GM12878 (cell line): ENCODE data around the gene SETD7. TPM values are rescaled to one million over a fixed set of nuclear protein-coding genes. Genes with fewer than 3 reads are reported as not detected.

Experiments used
- ATAC-seq: fragments of 200-7000 bp; cut with Tn5 transposase; 3 replicates; pipeline ENCODE4 v1.9.1; 2020; ENCODE audit warnings: mild to moderate bottlenecking, moderate library complexity
- BruUV-seq: library from RNA; stranded (reverse); fragments of 400-500 nt; replicated peaks from 2 replicates; lab custom pipeline; 2021; lab: Mats Ljungman, UMichigan
- CTCF ChIA-PET: fragments of 300-600 bp; sonication (Branson Sonifier 250); formaldehyde crosslinking; extraction: SDS; loops from one replicate; lab custom pipeline; 2021; ENCODE audit warnings: inconsistent platforms; lab: Yijun Ruan, JAX
- POLR2A ChIA-PET: fragments of 350-600 bp; formaldehyde crosslinking; extraction: SDS; loops from one replicate; lab custom pipeline; 2021; ENCODE audit warnings: inconsistent platforms; lab: Charles Lee
- RAD21 ChIA-PET: fragments of 300-600 bp; sonication (Branson Sonifier 250); formaldehyde crosslinking; loops from one replicate; lab custom pipeline; 2023; ENCODE audit warnings: antibody characterized with exemption; ENCODE audit not compliant: unreplicated experiment; lab: Charles Lee
- SMC1A ChIA-PET: fragments of 300-600 bp; sonication (Branson Sonifier 250); formaldehyde crosslinking; loops from one replicate; lab custom pipeline; 2023; ENCODE audit not compliant: unreplicated experiment, uncharacterized antibody; lab: Charles Lee
- DNase-seq: peaks from one replicate; pipeline ENCODE4 v3.0.0-alpha.2; 2011; ENCODE audit warnings: low read depth, low spot score
- FAIRE-seq: peaks from 3 replicates; lab custom pipeline; 2011; peaks lifted over from hg19 to GRCh38; lab: Jason Lieb, UNC
- H2AFZ ChIP-seq: 2 replicates; pipeline ENCODE4 v1.6.0; 2011; ENCODE audit warnings: low read depth, low read length, control low read depth; ENCODE audit not compliant: control insufficient read depth
- H3K27ac ChIP-seq: 2 replicates; pipeline ENCODE4 v1.5.1; 2011; ENCODE audit warnings: control low read depth; ENCODE audit not compliant: control insufficient read depth, insufficient read depth
- H3K27me3 ChIP-seq, 2 experiments: replicated peaks in 1 of 2; 2 replicates each; pipeline versions ENCODE4 v1.6.0 to v1.6.1; 2011; ENCODE audit warnings: low read length in 1 of 2; ENCODE audit not compliant: control insufficient read depth in 2 of 2, insufficient read depth in 2 of 2
- H3K36me3 ChIP-seq, 2 experiments: 2 replicates each; pipeline ENCODE4 v1.5.1; 2011; ENCODE audit warnings: low read length in 1 of 2; ENCODE audit not compliant: control insufficient read depth in 2 of 2, insufficient read depth in 2 of 2
- H3K4me1 ChIP-seq: 2 replicates; pipeline ENCODE4 v1.6.1; 2011; ENCODE audit warnings: mild to moderate bottlenecking, low read length, moderate library complexity, mixed read lengths; ENCODE audit not compliant: control insufficient read depth, insufficient read depth
- H3K4me2 ChIP-seq: 2 replicates; pipeline ENCODE4 v1.6.0; 2011; ENCODE audit warnings: control low read depth; ENCODE audit not compliant: control insufficient read depth, insufficient read depth
- H3K4me3 ChIP-seq: fragments of 200-600 bp; sonication (generic); 2 replicates; pipeline ENCODE4 v1.5.1; 2016
- H3K79me2 ChIP-seq: 2 replicates; pipeline ENCODE4 v1.6.0; 2011; ENCODE audit warnings: low read length; ENCODE audit not compliant: control insufficient read depth, insufficient read depth
- H3K9ac ChIP-seq: 2 replicates; pipeline ENCODE4 v1.8.0; 2011; ENCODE audit warnings: low read length, control low read depth, mixed read lengths; ENCODE audit not compliant: control insufficient read depth, insufficient read depth
- H3K9me3 ChIP-seq: replicated peaks from 3 replicates; pipeline ENCODE4 v1.5.1; 2011; ENCODE audit warnings: mild to moderate bottlenecking, low read length; ENCODE audit not compliant: control insufficient read depth, insufficient read depth
- H4K20me1 ChIP-seq: 2 replicates; pipeline ENCODE4 v1.6.0; 2011; ENCODE audit not compliant: control insufficient read depth, insufficient read depth
- EED ChIP-seq: sonication (generic); IDR thresholded peaks from 2 replicates; pipeline ENCODE4 v1.6.1; 2016; ENCODE audit warnings: antibody characterized with exemption, low read depth
- EGR1 ChIP-seq, 2 experiments: IDR thresholded peaks; 1 replicate in 1 of 2; 2 replicates in 1 of 2; pipeline ENCODE4 v1.6.1; 2011 to 2012; ENCODE audit warnings: low read depth in 2 of 2, low read length in 2 of 2, borderline replicate concordance in 1 of 2, mild to moderate bottlenecking in 1 of 2, moderate library complexity in 1 of 2
- FOS ChIP-seq: IDR thresholded peaks from 3 replicates; pipeline ENCODE4 v1.6.1; 2011; ENCODE audit warnings: borderline replicate concordance; ENCODE audit not compliant: insufficient read length; ENCODE audit errors: extremely low read depth
- FOXK2 ChIP-seq: fragments of 450-650 bp; IDR thresholded peaks from 2 replicates; pipeline ENCODE4 v1.6.1; 2017; ENCODE audit warnings: mild to moderate bottlenecking, moderate library complexity
- IKZF2 ChIP-seq, 2 experiments: fragments of 450-650 bp; IDR thresholded peaks; 2 replicates each; pipeline ENCODE4 v1.6.1; 2017; ENCODE audit warnings: mild to moderate bottlenecking in 2 of 2, moderate library complexity in 2 of 2
- JUNB ChIP-seq: IDR thresholded peaks from 2 replicates; pipeline ENCODE4 v1.6.1; 2016; ENCODE audit warnings: antibody characterized with exemption, mild to moderate bottlenecking
- KDM1A ChIP-seq: fragments of 200-600 bp; sonication (generic); IDR thresholded peaks from 2 replicates; pipeline ENCODE4 v1.6.1; 2016; ENCODE audit warnings: borderline replicate concordance
- LARP7 ChIP-seq: fragments of 450-650 bp; IDR thresholded peaks from 2 replicates; pipeline ENCODE4 v1.6.1; 2017; ENCODE audit warnings: mild to moderate bottlenecking
- POLR2AphosphoS2 ChIP-seq: IDR thresholded peaks from 2 replicates; pipeline ENCODE4 v1.6.1; 2011; ENCODE audit warnings: low read depth, mild to moderate bottlenecking, low read length, improper control_type of control experiment, moderate library complexity
- SIN3A ChIP-seq: IDR thresholded peaks from 2 replicates; pipeline ENCODE4 v1.6.1; 2012; ENCODE audit warnings: low read depth, low read length, improper control_type of control experiment
- STAT1 ChIP-seq: fragments of 450-650 bp; conservative IDR thresholded peaks from 2 replicates; pipeline ENCODE4 v1.6.1; 2014; ENCODE audit warnings: antibody characterized with exemption, mild to moderate bottlenecking
- TBL1XR1 ChIP-seq: IDR thresholded peaks from 2 replicates; pipeline ENCODE4 v1.6.1; 2012; ENCODE audit warnings: low read depth, low read length, improper control_type of control experiment
- ZBED1 ChIP-seq: IDR thresholded peaks from 2 replicates; pipeline ENCODE4 v1.6.1; 2016; ENCODE audit warnings: borderline replicate concordance
- ZNF217 ChIP-seq: fragments of 450-650 bp; IDR thresholded peaks from 2 replicates; pipeline ENCODE4 v1.6.1; 2017; ENCODE audit warnings: antibody characterized with exemption, mild to moderate bottlenecking
- WGBS: methylation state at CpG from one replicate; pipeline ENCODE4 v1.1.6; 2016; ENCODE audit warnings: low lambda C conversion rate; ENCODE audit not compliant: insufficient replicate concordance, insufficient coverage; ENCODE audit errors: missing lambda C conversion rate; 5-methylcytosine and 5-hydroxymethylcytosine counted together
- in situ Hi-C: fragments of 300-500 bp; cut with MboI; formaldehyde crosslinking; loops from 9 replicates; pipeline ENCODE4 v1.14.3; 2018; ENCODE audit warnings: mixed read lengths
- intact Hi-C: fragments of 100-400 bp; cut with micrococcal nuclease; formaldehyde crosslinking; loops from one replicate; pipeline ENCODE4 v1.14.2; 2022; ENCODE audit not compliant: unreplicated experiment
- polyA plus RNA-seq, 11 experiments: library from polyadenylated mRNA; depleted of rRNA in 4 of 11; unstranded in 6 of 11; stranded (reverse) in 5 of 11; fragments of >200 nt; fragmentation: Nextera tagmentation in 4 of 11; fragmentation: Illumina TruSeq in 1 of 11; extraction: Ambion mirVana in 4 of 11; extraction: Trizol in 1 of 11; gene quantifications; 1 replicate in 1 of 11; 2 replicates in 10 of 11; pipeline versions ENCODE4 v1.2.1 to v1.2.3, GENCODE V29; 2011 to 2016; ENCODE audit warnings: inconsistent platforms in 2 of 11, missing spikeins in 2 of 11, low read depth in 1 of 11
- total RNA-seq, 4 experiments: library from RNA; depleted of rRNA in 3 of 4; stranded (reverse); fragments of >200 nt in 3 of 4; fragmentation: Illumina TruSeq in 1 of 4; extraction: Trizol in 1 of 4; gene quantifications; 2 replicates each; pipeline versions ENCODE4 v1.2.1 to v1.2.3, GENCODE V29; 2013 to 2021
- TF ChIP-seq, protein P1 (sequence below): fragments of 450-650 bp; formaldehyde crosslinking; IDR thresholded peaks from 2 replicates; pipeline ENCODE4 v1.4.0; 2020; ENCODE audit warnings: mild to moderate bottlenecking, moderate library complexity
- TF ChIP-seq, protein P2 (sequence below): fragments of 450-650 bp; IDR thresholded peaks from 2 replicates; pipeline ENCODE4 v1.6.1; 2017; ENCODE audit warnings: borderline replicate concordance
- TF ChIP-seq, protein P3 (sequence below): fragments of 150-350 bp; IDR thresholded peaks from 2 replicates; pipeline ENCODE4 v1.6.1; 2016; ENCODE audit warnings: low read depth, low read length

The SETD7 gene
- total and polyA plus RNA-seq, 10 of the 15 experiments (the other 5 are each of a cell fraction or from before 2014, with no cell fraction given) = 0.03 to 0.82 (median 0.44) TPM

DNA sequence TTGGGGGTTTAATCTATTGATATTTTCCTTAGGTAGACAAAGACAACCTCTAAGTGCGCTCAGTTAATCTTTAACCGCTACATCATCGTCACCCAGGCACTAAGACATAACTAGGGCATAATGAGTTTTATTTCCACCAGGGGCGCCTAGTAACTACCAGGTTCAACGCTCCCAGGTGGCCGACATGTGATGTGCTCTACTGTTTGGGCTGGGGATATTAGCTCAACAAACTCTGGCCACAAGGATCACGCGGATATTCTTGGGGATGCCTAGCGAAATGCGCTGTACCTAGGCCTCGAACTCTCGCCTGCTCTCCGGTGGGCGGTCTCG is 103.0 kb downstream of the SETD7 start:
- Histone ChIP-seq H3K36me3 (no peaks in the 10 kb centered on the region), H2AFZ (peak overlapping the region; percentile 88), H4K20me1 (no peaks in the 10 kb centered on the region), H3K9me3 (no peaks in the 10 kb centered on the region), H3K79me2 (peaks cover 44% of the 10 kb centered on the region), H3K4me1 (peaks cover 9% of the 10 kb centered on the region; the same call in 1 of the 2 replicates), H3K4me2 (peak overlapping the region; percentile 32), H3K27ac (peak overlapping the region; percentile 78), H3K9ac (peak overlapping the region; percentile 74), H3K27me3 (no peaks in the 10 kb centered on the region), H3K4me3 (peak overlapping the region; percentile 82)
- POLR2A ChIA-PET = interaction anchor here (0.6 to 0.7 kb wide), 3 partner anchors 34 to 345 kb away, joined by 3 read pairs; no protein-coding TSS in a partner anchor
- TSS peak; percentile 78 for BruUV-seq
- CTCF ChIA-PET = interaction anchor here (0.8 to 1.1 kb wide), 5 partner anchors 8 to 78 kb away, joined by 3 to 4 read pairs (median 3); no protein-coding TSS in a partner anchor
- intact Hi-C loops = loop anchor here (2.0 to 10.0 kb wide), 3 partner anchors 76 to 371 kb away; partner anchors contain the start of genes NAA15 and NDUFC1
- in situ Hi-C loops = no loop called here
- peak; percentile 76 for ATAC-seq
- FAIRE-seq = peak; percentile 59
- RAD21 ChIA-PET = interaction anchor here (0.8 to 1.2 kb wide), 2 partner anchors 74 to 152 kb away, joined by 3 to 6 read pairs; partner anchors contain the start of gene NAA15
- SMC1A ChIA-PET = no interaction called here
- DNase-seq = peak; percentile 59
- WGBS = under 1% methylated on average over 15 of the region's 15 CpGs
- no peak for TF ChIP-seq JUNB
- no peak; a peak in 1 of 4 replicates for TF ChIP-seq IKZF2 (IDR thresholded peaks at IDR 0.05)
- 0 out of 2 replicates have a peak, but pooled peaks have one; percentile 34 for TF ChIP-seq ZNF217
- no peak for TF ChIP-seq SIN3A
- TF ChIP-seq, protein P1, sequence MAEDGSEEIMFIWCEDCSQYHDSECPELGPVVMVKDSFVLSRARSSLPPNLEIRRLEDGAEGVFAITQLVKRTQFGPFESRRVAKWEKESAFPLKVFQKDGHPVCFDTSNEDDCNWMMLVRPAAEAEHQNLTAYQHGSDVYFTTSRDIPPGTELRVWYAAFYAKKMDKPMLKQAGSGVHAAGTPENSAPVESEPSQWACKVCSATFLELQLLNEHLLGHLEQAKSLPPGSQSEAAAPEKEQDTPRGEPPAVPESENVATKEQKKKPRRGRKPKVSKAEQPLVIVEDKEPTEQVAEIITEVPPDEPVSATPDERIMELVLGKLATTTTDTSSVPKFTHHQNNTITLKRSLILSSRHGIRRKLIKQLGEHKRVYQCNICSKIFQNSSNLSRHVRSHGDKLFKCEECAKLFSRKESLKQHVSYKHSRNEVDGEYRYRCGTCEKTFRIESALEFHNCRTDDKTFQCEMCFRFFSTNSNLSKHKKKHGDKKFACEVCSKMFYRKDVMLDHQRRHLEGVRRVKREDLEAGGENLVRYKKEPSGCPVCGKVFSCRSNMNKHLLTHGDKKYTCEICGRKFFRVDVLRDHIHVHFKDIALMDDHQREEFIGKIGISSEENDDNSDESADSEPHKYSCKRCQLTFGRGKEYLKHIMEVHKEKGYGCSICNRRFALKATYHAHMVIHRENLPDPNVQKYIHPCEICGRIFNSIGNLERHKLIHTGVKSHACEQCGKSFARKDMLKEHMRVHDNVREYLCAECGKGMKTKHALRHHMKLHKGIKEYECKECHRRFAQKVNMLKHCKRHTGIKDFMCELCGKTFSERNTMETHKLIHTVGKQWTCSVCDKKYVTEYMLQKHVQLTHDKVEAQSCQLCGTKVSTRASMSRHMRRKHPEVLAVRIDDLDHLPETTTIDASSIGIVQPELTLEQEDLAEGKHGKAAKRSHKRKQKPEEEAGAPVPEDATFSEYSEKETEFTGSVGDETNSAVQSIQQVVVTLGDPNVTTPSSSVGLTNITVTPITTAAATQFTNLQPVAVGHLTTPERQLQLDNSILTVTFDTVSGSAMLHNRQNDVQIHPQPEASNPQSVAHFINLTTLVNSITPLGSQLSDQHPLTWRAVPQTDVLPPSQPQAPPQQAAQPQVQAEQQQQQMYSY (CRISPR knock-in tag) = no peak
- no peak for TF ChIP-seq STAT1
- no peak for TF ChIP-seq EGR1 (IDR thresholded peaks at IDR 0.05; ENCODE audit: borderline replicate concordance in 1 of 2, low read depth in 2 of 2, low read length in 2 of 2)
- TF ChIP-seq, protein P2, sequence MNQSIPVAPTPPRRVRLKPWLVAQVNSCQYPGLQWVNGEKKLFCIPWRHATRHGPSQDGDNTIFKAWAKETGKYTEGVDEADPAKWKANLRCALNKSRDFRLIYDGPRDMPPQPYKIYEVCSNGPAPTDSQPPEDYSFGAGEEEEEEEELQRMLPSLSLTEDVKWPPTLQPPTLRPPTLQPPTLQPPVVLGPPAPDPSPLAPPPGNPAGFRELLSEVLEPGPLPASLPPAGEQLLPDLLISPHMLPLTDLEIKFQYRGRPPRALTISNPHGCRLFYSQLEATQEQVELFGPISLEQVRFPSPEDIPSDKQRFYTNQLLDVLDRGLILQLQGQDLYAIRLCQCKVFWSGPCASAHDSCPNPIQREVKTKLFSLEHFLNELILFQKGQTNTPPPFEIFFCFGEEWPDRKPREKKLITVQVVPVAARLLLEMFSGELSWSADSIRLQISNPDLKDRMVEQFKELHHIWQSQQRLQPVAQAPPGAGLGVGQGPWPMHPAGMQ = no peak
- no peak for TF ChIP-seq ZBED1
- peak; percentile 39; the same call in 1 of the 2 replicates for TF ChIP-seq TBL1XR1
- TF ChIP-seq KDM1A = no peak
- TF ChIP-seq EED = no peak
- no peak for TF ChIP-seq FOS
- TF ChIP-seq, protein P3, sequence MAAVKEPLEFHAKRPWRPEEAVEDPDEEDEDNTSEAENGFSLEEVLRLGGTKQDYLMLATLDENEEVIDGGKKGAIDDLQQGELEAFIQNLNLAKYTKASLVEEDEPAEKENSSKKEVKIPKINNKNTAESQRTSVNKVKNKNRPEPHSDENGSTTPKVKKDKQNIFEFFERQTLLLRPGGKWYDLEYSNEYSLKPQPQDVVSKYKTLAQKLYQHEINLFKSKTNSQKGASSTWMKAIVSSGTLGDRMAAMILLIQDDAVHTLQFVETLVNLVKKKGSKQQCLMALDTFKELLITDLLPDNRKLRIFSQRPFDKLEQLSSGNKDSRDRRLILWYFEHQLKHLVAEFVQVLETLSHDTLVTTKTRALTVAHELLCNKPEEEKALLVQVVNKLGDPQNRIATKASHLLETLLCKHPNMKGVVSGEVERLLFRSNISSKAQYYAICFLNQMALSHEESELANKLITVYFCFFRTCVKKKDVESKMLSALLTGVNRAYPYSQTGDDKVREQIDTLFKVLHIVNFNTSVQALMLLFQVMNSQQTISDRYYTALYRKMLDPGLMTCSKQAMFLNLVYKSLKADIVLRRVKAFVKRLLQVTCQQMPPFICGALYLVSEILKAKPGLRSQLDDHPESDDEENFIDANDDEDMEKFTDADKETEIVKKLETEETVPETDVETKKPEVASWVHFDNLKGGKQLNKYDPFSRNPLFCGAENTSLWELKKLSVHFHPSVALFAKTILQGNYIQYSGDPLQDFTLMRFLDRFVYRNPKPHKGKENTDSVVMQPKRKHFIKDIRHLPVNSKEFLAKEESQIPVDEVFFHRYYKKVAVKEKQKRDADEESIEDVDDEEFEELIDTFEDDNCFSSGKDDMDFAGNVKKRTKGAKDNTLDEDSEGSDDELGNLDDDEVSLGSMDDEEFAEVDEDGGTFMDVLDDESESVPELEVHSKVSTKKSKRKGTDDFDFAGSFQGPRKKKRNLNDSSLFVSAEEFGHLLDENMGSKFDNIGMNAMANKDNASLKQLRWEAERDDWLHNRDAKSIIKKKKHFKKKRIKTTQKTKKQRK = no peak
- no peak for TF ChIP-seq LARP7
- no peak for TF ChIP-seq POLR2AphosphoS2
- no peak for TF ChIP-seq FOXK2
